Measurements from ENCODE around the gene PKP3.

DNA sequence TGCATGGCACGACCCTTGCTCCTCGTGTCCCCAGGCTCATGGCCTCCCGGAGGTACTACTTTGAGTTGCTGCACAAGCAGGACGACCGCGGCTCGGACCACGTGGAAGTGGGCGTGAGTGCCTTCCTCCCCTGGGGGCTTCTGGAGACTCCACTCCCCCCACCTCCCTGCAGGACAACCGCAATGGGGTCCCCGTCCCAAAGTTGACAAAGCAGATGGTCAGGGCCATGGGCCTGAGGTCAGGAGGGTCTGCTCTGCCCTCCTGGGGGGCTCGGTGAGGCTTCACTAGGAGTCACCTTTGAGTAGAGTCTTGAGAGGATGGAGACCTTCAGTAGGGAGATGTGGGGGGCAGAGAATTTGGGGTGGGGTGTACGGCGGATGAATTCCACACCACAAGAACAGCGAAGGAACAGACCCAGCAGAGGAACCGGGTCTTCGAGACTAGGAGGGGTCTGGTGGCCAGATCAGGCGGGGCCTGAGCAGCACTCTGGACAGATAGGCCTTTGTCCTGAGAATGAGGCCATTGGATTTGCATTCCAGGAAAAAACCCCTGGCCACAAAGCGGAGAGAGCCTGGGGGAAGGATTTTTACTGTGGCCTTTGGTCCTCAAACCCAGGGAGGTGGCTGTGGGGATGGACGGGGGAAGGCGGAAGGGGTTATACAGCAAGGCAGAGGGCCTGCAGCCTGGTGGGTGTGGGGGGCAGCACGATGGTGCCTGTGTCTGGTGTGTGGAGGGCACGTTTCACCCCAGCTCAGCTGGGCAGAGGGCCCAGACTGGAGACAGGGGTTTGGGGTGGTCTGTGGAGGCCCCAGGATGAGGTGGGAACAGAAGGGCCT lies 20.1 kb upstream of the PKP3 start:
- TF ChIP-seq ZFX (IDR thresholded peaks at IDR 0.05; ENCODE audit: borderline replicate concordance), result no peak
- TF ChIP-seq, protein P1, sequence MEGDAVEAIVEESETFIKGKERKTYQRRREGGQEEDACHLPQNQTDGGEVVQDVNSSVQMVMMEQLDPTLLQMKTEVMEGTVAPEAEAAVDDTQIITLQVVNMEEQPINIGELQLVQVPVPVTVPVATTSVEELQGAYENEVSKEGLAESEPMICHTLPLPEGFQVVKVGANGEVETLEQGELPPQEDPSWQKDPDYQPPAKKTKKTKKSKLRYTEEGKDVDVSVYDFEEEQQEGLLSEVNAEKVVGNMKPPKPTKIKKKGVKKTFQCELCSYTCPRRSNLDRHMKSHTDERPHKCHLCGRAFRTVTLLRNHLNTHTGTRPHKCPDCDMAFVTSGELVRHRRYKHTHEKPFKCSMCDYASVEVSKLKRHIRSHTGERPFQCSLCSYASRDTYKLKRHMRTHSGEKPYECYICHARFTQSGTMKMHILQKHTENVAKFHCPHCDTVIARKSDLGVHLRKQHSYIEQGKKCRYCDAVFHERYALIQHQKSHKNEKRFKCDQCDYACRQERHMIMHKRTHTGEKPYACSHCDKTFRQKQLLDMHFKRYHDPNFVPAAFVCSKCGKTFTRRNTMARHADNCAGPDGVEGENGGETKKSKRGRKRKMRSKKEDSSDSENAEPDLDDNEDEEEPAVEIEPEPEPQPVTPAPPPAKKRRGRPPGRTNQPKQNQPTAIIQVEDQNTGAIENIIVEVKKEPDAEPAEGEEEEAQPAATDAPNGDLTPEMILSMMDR (IDR thresholded peaks at IDR 0.05), result no peak
